Measurements from ENCODE around the gene EEFSEC. TPM values are rescaled to one million over a fixed set of nuclear protein-coding genes. Genes with fewer than 3 reads are reported as not detected.

Gene EEFSEC
- total and polyA plus RNA-seq, 4 donors: 9.8 to 20.1 (median 11.6) TPM

DNA sequence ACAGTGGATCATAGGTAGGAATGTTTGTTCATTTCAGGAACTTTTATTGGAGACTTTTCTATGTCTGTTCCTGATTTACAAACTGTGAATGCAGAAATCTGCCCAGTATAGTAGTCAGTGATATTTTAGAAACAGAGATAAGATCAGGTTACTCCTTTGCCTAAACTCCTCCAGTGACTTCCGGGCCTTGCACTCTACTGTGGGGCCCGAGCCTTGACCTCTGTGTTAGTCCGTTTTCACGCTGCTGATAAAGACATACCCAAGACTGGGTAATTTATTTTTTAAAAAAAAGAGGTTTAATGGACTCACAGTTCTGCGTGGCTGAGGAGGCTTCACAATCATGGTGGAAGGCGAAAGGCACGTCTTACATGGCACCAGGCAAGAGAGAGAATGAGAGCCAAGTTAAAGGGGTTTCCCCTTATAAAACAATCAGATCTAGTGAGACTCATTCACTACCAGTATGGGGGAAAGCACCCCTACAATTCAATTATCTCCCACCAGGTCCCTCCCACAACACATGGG is 186.3 kb downstream of the EEFSEC start:
- ATAC-seq (ENCODE audit: insufficient read depth, low FRiP score): no peak
- H3K9me3 ChIP-seq (ENCODE audit: control insufficient read depth in 4 of 4, insufficient read depth in 3 of 4, low read length in 3 of 4): no peaks in the 10 kb centered on the region
- DNase-seq: no peak
- no peak overlapping the region for H3K4me3 ChIP-seq
- H3K9ac ChIP-seq (ENCODE audit: insufficient read depth in 1 of 2, low read length in 2 of 2): no peak overlapping the region
- H3K27ac ChIP-seq (ENCODE audit: low read depth in 1 of 2, low read length in 1 of 2): no peak overlapping the region
- no peaks in the 10 kb centered on the region for H3K27me3 ChIP-seq (ENCODE audit: control insufficient read depth in 3 of 3, insufficient read depth in 3 of 3, low read length in 2 of 3)
- WGBS, 2 donors: 91 to 92% methylated on average over 7 of the region's 7 CpGs
- H3K4me1 ChIP-seq (ENCODE audit: control insufficient read depth in 5 of 5, insufficient read depth in 5 of 5, low read length in 5 of 5): peaks cover 0 to 34% (median 0%) of the 10 kb centered on the region in 5 donors
- TF ChIP-seq, protein P1, sequence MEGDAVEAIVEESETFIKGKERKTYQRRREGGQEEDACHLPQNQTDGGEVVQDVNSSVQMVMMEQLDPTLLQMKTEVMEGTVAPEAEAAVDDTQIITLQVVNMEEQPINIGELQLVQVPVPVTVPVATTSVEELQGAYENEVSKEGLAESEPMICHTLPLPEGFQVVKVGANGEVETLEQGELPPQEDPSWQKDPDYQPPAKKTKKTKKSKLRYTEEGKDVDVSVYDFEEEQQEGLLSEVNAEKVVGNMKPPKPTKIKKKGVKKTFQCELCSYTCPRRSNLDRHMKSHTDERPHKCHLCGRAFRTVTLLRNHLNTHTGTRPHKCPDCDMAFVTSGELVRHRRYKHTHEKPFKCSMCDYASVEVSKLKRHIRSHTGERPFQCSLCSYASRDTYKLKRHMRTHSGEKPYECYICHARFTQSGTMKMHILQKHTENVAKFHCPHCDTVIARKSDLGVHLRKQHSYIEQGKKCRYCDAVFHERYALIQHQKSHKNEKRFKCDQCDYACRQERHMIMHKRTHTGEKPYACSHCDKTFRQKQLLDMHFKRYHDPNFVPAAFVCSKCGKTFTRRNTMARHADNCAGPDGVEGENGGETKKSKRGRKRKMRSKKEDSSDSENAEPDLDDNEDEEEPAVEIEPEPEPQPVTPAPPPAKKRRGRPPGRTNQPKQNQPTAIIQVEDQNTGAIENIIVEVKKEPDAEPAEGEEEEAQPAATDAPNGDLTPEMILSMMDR (IDR thresholded peaks at IDR 0.05; ENCODE audit: control extremely low read depth, extremely low read depth): no peak
- peaks cover 0 to 22% (median 7%) of the 10 kb centered on the region in 4 donors for H3K36me3 ChIP-seq (ENCODE audit: control insufficient read depth in 4 of 4, insufficient read depth in 4 of 4, low read length in 4 of 4)

DNA sequence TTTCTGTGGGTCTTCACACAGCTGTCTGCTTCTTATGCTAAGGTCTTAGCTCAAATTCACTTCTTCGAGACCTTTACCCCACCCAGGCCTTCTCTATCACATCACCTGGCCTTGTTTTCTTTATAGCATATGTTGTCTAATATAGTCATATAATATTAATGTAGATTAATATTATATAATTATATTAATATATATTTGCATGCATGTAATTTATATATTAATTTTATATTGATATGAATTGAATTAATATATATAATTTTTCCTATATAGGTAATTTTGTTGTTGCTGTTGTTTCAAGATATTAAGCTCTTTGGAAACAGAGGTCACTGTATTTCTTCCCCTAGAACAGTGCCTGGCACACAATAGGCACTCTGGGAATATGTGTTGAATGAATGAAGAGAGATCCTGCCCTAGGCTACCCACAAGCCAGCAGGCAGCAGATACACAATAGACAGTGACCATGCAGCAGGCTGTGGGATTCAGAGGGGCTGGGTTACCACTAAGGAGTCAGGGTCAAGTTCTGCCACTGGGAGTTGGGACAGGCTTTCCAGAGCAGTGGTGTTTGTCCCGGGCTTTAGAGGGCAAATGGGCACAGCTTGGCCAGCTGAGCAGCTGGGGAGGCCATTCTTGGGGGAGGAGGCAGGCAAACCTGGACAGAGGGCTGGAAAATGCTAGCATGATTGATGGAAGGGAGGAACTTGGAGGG is 187.1 kb downstream of the EEFSEC start:
- H3K4me3 ChIP-seq: no peak overlapping the region
- H3K36me3 ChIP-seq (ENCODE audit: control insufficient read depth in 4 of 4, insufficient read depth in 4 of 4, low read length in 4 of 4): peaks cover 0 to 22% (median 7%) of the 10 kb centered on the region in 4 donors
- DNase-seq: no peak
- peaks cover 0 to 31% (median 0%) of the 10 kb centered on the region in 5 donors for H3K4me1 ChIP-seq (ENCODE audit: control insufficient read depth in 5 of 5, insufficient read depth in 5 of 5, low read length in 5 of 5)
- no peak overlapping the region for H3K9ac ChIP-seq (ENCODE audit: insufficient read depth in 1 of 2, low read length in 2 of 2)
- TF ChIP-seq, protein P1 (IDR thresholded peaks at IDR 0.05; ENCODE audit: control extremely low read depth, extremely low read depth): no peak
- no peak for ATAC-seq (ENCODE audit: insufficient read depth, low FRiP score)
- no peaks in the 10 kb centered on the region for H3K9me3 ChIP-seq (ENCODE audit: control insufficient read depth in 4 of 4, insufficient read depth in 3 of 4, low read length in 3 of 4)
- 92 to 95% methylated on average over 2 of the region's 2 CpGs for WGBS, 2 donors
- no peaks in the 10 kb centered on the region for H3K27me3 ChIP-seq (ENCODE audit: control insufficient read depth in 3 of 3, insufficient read depth in 3 of 3, low read length in 2 of 3)
- no peak overlapping the region for H3K27ac ChIP-seq (ENCODE audit: low read depth in 1 of 2, low read length in 1 of 2)

DNA sequence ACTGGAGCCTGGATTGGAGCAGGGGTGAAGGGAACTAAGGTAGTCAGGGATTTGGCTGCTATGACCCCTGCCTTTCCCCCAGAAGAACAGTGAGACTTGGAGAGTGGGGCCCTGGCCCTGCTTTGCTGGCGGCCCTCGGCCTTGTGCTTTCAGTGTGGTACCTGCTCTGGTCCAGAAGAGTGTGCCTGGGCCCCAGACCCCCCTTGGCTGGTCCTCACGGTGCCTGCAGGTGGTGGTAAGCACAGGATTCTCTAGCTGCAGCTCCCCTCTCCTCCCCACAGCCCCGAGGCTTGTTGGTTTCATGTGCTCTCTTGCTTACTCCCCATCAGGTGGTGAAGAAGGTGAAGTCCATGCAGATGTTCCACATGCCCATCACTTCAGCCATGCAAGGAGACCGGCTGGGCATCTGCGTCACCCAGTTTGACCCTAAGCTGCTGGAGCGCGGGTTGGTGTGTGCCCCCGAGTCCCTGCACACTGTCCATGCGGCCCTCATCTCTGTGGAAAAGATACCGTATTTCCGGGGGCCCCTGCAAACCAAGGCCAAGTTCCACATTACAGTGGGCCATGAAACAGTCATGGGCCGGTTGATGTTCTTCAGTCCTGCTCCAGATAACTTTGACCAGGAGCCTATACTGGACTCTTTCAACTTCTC is 187.7 kb downstream of the EEFSEC start:
- TF ChIP-seq, protein P1 (IDR thresholded peaks at IDR 0.05; ENCODE audit: control extremely low read depth, extremely low read depth): no peak
- Histone ChIP-seq H3K4me1 (ENCODE audit: control insufficient read depth in 5 of 5, insufficient read depth in 5 of 5, low read length in 5 of 5) (peaks cover 0 to 28% (median 0%) of the 10 kb centered on the region in 5 donors), H3K27ac (ENCODE audit: low read depth in 1 of 2, low read length in 1 of 2) (no peak overlapping the region), H3K4me3 (no peak overlapping the region), H3K36me3 (ENCODE audit: control insufficient read depth in 4 of 4, insufficient read depth in 4 of 4, low read length in 4 of 4) (peaks cover 0 to 22% (median 7%) of the 10 kb centered on the region in 4 donors), H3K9me3 (ENCODE audit: control insufficient read depth in 4 of 4, insufficient read depth in 3 of 4, low read length in 3 of 4) (no peaks in the 10 kb centered on the region), H3K9ac (ENCODE audit: insufficient read depth in 1 of 2, low read length in 2 of 2) (no peak overlapping the region), H3K27me3 (ENCODE audit: control insufficient read depth in 3 of 3, insufficient read depth in 3 of 3, low read length in 2 of 3) (no peaks in the 10 kb centered on the region)
- ATAC-seq (ENCODE audit: insufficient read depth, low FRiP score) (no peak), DNase-seq (no peak)
- WGBS, 2 donors: 98% methylated on average over 13 of the region's 13 CpGs

Measured in lung (tissue), 12 donors.